Mesendoderm (in vitro differentiated cells): Measurements from ENCODE around the gene CLNS1A.
"Not testable (repeated sequence)": the region's sequence is repeated elsewhere in the genome, so short reads cannot be mapped to it uniquely, and the experiment has no call there.

Experiments
- DNase-seq: peaks from one replicate; pipeline ENCODE4 v3.0.0; 2013
- H2AK5ac ChIP-seq: 2 replicates; pipeline ENCODE4 v1.6.1; 2013; ENCODE audit warnings: low read length, inconsistent platforms
- H2BK120ac ChIP-seq: 2 replicates; pipeline ENCODE4 v1.6.1; 2013; ENCODE audit warnings: low read depth, mild to moderate bottlenecking, low read length, moderate library complexity, mixed read lengths
- H2BK15ac ChIP-seq: replicated peaks from 2 replicates; pipeline ENCODE4 v1.6.1; 2013; ENCODE audit warnings: low read depth, mild to moderate bottlenecking, moderate library complexity
- H2BK5ac ChIP-seq: 2 replicates; pipeline ENCODE4 v1.6.1; 2013; ENCODE audit warnings: low read length, inconsistent platforms
- H3K18ac ChIP-seq: 2 replicates; pipeline ENCODE4 v1.6.1; 2013; ENCODE audit warnings: mild to moderate bottlenecking, low read length, mixed read lengths
- H3K23ac ChIP-seq: one replicate; pipeline ENCODE4 v1.6.1; 2013; ENCODE audit warnings: low read length
- H3K27ac ChIP-seq: 2 replicates; pipeline ENCODE4 v1.5.1; 2013; ENCODE audit warnings: low read depth, mild to moderate bottlenecking, inconsistent platforms, low read length, moderate library complexity
- H3K27me3 ChIP-seq: 2 replicates; pipeline ENCODE4 v1.6.1; 2013; ENCODE audit warnings: low read length, control low read depth, mild to moderate bottlenecking, inconsistent platforms; ENCODE audit not compliant: insufficient read depth, poor library complexity
- H3K36me3 ChIP-seq: 2 replicates; pipeline ENCODE4 v1.6.1; 2013; ENCODE audit warnings: low read length, inconsistent platforms; ENCODE audit not compliant: control insufficient read depth, insufficient read depth
- H3K4ac ChIP-seq: one replicate; pipeline ENCODE4 v1.6.1; 2013; ENCODE audit warnings: low read depth, mild to moderate bottlenecking, low read length, moderate library complexity
- H3K4me1 ChIP-seq: 2 replicates; pipeline ENCODE4 v1.6.1; 2013; ENCODE audit warnings: low read depth, low read length, inconsistent platforms; ENCODE audit not compliant: control insufficient read depth
- H3K4me2 ChIP-seq: 2 replicates; pipeline ENCODE4 v1.6.1; 2013; ENCODE audit warnings: low read length
- H3K4me3 ChIP-seq: 2 replicates; pipeline ENCODE4 v1.5.1; 2013; ENCODE audit warnings: mild to moderate bottlenecking, low read length
- H3K56ac ChIP-seq: one replicate; pipeline ENCODE4 v1.6.1; 2013; ENCODE audit warnings: low read length
- H3K79me1 ChIP-seq: 2 replicates; pipeline ENCODE4 v1.6.1; 2013; ENCODE audit warnings: low read length, inconsistent platforms
- H3K79me2 ChIP-seq: 2 replicates; pipeline ENCODE4 v1.6.1; 2013; ENCODE audit warnings: mild to moderate bottlenecking, low read length; ENCODE audit not compliant: control insufficient read depth, insufficient read depth
- H3K9ac ChIP-seq: 2 replicates; pipeline ENCODE4 v1.6.1; 2013; ENCODE audit warnings: low read length, inconsistent platforms
- H4K5ac ChIP-seq: one replicate; pipeline ENCODE4 v1.6.1; 2013; ENCODE audit warnings: low read length
- H4K8ac ChIP-seq: one replicate; pipeline ENCODE4 v1.6.1; 2013; ENCODE audit warnings: low read depth, mild to moderate bottlenecking, control low read depth, low read length, moderate library complexity
- WGBS: extraction: QIAGEN DNeasy Blood & Tissue Kit; methylation state at CpG from one replicate; pipeline ENCODE4 v1.1.7; 2013; ENCODE audit warnings: low lambda C conversion rate, missing lambda C conversion rate; ENCODE audit not compliant: insufficient coverage; ENCODE audit errors: extremely low coverage; 5-methylcytosine and 5-hydroxymethylcytosine counted together

Gene CLNS1A

DNA sequence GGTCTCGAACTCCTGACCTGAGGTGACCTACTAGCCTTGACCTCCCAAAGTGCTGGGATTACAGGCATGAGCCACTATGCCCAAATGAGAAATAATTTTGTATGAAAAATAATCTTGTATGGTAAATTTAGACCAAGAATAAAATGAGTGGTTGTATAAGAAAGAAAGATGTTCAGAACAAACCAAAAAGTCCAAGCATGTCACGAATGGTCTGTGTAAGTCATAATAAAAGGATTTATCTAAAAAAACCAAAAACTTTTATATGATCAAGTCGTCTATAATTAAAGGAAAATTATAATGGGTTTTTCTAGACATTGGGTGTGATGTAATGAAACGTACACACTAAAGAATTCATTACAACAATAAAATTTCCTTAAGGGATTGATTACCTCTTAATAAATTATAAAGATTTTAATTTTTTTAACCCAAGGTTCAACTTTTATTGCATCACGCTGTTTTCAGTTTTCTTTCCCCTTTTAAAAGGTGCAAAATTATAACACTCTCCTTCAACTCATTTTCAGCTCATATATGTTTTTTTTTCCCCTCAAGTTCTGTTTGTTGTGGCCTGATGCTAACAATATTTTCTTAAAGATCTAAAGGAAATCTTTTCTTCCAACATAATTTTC lies 56.8 kb downstream of the CLNS1A start:
- Histone ChIP-seq H4K8ac (no peak overlapping the region), H3K36me3 (no peaks in the 10 kb centered on the region), H4K5ac (no peak overlapping the region), H3K79me1 (no peaks in the 10 kb centered on the region), H3K4me2 (no peak overlapping the region), H2BK5ac (no peak overlapping the region), H3K9ac (no peak overlapping the region), H3K4ac (no peak overlapping the region), H2AK5ac (no peak overlapping the region), H3K27me3 (no peaks in the 10 kb centered on the region), H3K27ac (no peak overlapping the region), H3K4me1 (no peaks in the 10 kb centered on the region), H3K23ac (no peak overlapping the region), H3K79me2 (no peaks in the 10 kb centered on the region), H2BK15ac (no peak overlapping the region), H3K4me3 (no peak overlapping the region), H3K56ac (no peak overlapping the region), H3K18ac (no peak overlapping the region), H2BK120ac (no peak overlapping the region)
- DNase-seq = peak; percentile 76
- no CpG with 5 or more reads among the region's 5 CpGs for WGBS

DNA sequence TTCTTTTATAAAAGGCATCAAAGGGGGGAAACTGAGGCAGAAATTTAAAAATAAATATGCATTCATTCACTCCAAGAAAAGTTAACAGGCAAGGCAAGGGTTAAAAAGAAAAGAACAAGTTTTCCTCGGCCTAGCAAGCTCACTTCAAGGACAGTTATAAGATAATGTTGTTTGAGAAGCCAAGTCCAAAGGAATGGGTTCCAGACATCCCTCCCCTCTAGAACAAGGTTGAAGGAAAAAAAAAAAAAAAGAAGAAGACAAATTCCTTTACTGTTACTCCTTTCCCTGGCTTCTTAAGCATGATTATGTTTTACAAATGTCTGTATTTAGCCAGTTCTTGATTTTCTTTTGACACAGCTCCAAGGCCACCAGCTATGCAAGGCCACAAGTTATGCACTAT lies 62.2 kb downstream of the CLNS1A start:
- H4K5ac ChIP-seq, H3K18ac ChIP-seq, H3K9ac ChIP-seq, H3K56ac ChIP-seq, H2AK5ac ChIP-seq, H2BK15ac ChIP-seq, H3K4me2 ChIP-seq, H4K8ac ChIP-seq, H3K23ac ChIP-seq, H3K4me1 ChIP-seq, H3K79me1 ChIP-seq, DNase-seq, H2BK120ac ChIP-seq, H3K27ac ChIP-seq, H3K27me3 ChIP-seq, H3K36me3 ChIP-seq, H2BK5ac ChIP-seq, H3K4me3 ChIP-seq, H3K4ac ChIP-seq, H3K79me2 ChIP-seq: not testable (repeated sequence)
- no CpG with 5 or more reads among the region's 1 CpG for WGBS

DNA sequence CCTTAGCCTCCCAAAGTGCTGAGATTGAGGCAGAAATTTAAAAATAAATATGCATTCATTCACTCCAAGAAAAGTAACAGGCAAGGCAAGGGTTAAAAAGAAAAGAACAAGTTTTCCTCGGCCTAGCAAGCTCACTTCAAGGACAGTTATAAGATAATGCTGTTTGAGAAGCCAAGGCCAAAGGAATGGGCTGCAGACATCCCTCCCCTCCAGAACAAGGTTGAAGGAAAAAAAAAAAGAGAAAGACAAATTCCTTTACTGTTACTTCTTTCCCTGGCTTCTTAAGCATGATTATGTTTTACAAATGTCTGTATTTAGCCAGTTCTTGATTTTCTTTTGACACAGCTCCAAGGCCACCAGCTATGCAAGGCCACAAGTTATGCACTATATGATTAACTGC lies 66.7 kb downstream of the CLNS1A start:
- not testable (repeated sequence) for H2BK5ac ChIP-seq, H3K27ac ChIP-seq, H3K4me2 ChIP-seq, H2BK120ac ChIP-seq, H3K18ac ChIP-seq, H3K56ac ChIP-seq, H3K79me1 ChIP-seq, H3K4ac ChIP-seq, H3K27me3 ChIP-seq, H3K23ac ChIP-seq, H3K9ac ChIP-seq, H3K36me3 ChIP-seq, DNase-seq, H3K4me1 ChIP-seq, H3K79me2 ChIP-seq, H4K5ac ChIP-seq, H3K4me3 ChIP-seq, H2BK15ac ChIP-seq, H2AK5ac ChIP-seq, H4K8ac ChIP-seq
- WGBS = no CpG with 5 or more reads among the region's 1 CpG

GRCh38 chr11:77569676-77570070 lies 67.9 kb downstream of the CLNS1A start:
- Histone ChIP-seq H3K18ac (no peak overlapping the region), H3K4me1 (no peaks in the 10 kb centered on the region), H4K8ac (no peak overlapping the region), H2BK5ac (no peak overlapping the region), H3K27me3 (no peaks in the 10 kb centered on the region), H3K56ac (no peak overlapping the region), H2AK5ac (no peak overlapping the region), H3K4me2 (no peak overlapping the region), H3K9ac (no peak overlapping the region), H3K23ac (no peak overlapping the region), H3K79me2 (no peaks in the 10 kb centered on the region), H3K4ac (no peak overlapping the region), H2BK120ac (no peak overlapping the region), H3K36me3 (no peaks in the 10 kb centered on the region), H3K4me3 (no peak overlapping the region), H3K27ac (no peak overlapping the region), H2BK15ac (no peak overlapping the region), H3K79me1 (no peaks in the 10 kb centered on the region), H4K5ac (no peak overlapping the region)
- no peak for DNase-seq
- WGBS = no CpG with 5 or more reads among the region's 2 CpGs

DNA sequence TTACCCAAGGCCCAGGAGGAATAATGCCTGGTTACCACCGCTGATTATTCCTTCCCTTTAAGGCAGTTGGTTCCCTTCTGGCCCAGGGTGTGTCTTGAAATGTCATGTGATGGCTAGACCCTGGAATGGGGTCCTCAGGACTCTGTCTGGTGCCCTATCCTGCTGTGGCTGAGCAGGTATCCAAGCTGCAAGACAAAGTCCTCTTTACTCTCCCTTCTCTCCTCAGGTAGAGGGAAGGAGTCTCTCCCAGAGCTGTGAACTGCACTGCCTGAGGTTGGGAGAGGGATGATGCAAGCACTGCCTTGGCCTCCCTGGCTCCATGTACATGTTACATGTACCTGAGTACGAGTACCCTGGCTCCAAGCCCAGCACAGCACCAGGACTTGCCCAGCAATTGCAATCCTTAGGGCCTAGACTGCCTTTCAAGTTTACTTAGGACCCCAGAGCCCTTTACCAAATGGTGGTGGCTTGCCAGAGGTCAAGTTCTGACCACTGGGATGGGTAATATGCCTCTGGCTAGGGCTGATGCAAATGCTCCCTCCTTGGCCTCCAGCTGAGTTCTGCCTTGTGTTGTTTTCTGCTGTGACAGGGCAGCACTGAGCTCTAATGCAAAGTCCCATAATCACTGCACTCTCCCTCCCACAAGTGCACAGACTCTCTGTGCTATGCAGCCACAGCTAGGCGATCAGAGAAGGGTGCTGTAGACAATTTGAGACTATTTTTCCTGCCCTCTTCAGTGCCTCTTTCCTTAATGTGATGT lies 68.5 kb downstream of the CLNS1A start:
- Histone ChIP-seq H3K18ac (no peak overlapping the region), H3K4me2 (no peak overlapping the region), H3K36me3 (no peaks in the 10 kb centered on the region), H2BK5ac (no peak overlapping the region), H3K4me3 (no peak overlapping the region), H3K79me1 (no peaks in the 10 kb centered on the region), H3K4me1 (no peaks in the 10 kb centered on the region), H2AK5ac (no peak overlapping the region), H4K8ac (no peak overlapping the region), H3K79me2 (no peaks in the 10 kb centered on the region), H2BK15ac (no peak overlapping the region), H3K9ac (no peak overlapping the region), H4K5ac (no peak overlapping the region), H3K56ac (no peak overlapping the region), H3K23ac (peak overlapping the region; percentile 37), H3K27me3 (no peaks in the 10 kb centered on the region), H2BK120ac (no peak overlapping the region), H3K27ac (no peak overlapping the region), H3K4ac (no peak overlapping the region)
- no peak for DNase-seq
- no CpG with 5 or more reads among the region's 3 CpGs for WGBS

DNA sequence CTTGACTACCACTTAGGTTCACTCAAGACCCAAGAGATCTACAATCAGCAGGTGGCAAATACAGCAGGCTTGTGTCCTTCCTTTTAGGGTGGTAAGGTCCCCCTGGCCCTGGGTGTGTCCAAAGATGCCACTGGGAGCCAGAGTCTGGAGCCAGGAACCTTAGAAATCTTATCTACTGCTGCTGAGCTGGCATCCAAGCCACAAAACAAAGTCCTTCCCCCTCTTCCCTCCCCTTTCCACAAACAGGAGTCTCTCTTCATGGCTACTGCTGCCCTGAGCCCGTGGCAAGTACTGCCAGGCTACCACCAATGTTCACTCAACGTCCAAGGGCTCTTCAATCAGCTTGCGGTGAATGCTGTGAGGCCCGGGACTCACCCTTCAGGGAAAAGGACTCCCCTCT lies 69.3 kb downstream of the CLNS1A start:
- Histone ChIP-seq H3K23ac (no peak overlapping the region), H4K5ac (no peak overlapping the region), H3K27me3 (no peaks in the 10 kb centered on the region), H2BK120ac (no peak overlapping the region), H3K4me3 (no peak overlapping the region), H2BK5ac (no peak overlapping the region), H3K56ac (no peak overlapping the region), H3K36me3 (no peaks in the 10 kb centered on the region), H3K4me2 (no peak overlapping the region), H2AK5ac (no peak overlapping the region), H2BK15ac (no peak overlapping the region), H4K8ac (no peak overlapping the region), H3K79me2 (no peaks in the 10 kb centered on the region), H3K79me1 (no peaks in the 10 kb centered on the region), H3K4me1 (no peaks in the 10 kb centered on the region), H3K4ac (no peak overlapping the region), H3K18ac (no peak overlapping the region), H3K27ac (no peak overlapping the region), H3K9ac (no peak overlapping the region)
- no CpG with 5 or more reads among the region's 4 CpGs for WGBS
- DNase-seq = no peak
